CD14-positive monocyte (primary cell): ENCODE results near the gene TNNI3K. TPM values are rescaled to one million over a fixed set of nuclear protein-coding genes. Genes with fewer than 3 reads are reported as not detected.

ENCODE experiments used
- DNase-seq, 3 donors: peaks; one replicate each; pipeline ENCODE4 v3.0.0-alpha.2; 2011 to 2022
- H2AFZ ChIP-seq: 2 replicates; pipeline ENCODE4 v1.6.0; 2012; ENCODE audit warnings: mild to moderate bottlenecking, low read depth, low read length, inconsistent platforms; ENCODE audit not compliant: insufficient read depth, poor library complexity, severe bottlenecking
- H3K27ac ChIP-seq, 2 donors: 1 replicate in 1 of 2; 2 replicates in 1 of 2; pipeline ENCODE4 v1.5.1; 2012 to 2013; ENCODE audit warnings: low read length in 2 of 2, control low read depth in 1 of 2, inconsistent platforms in 1 of 2, low read depth in 1 of 2, mild to moderate bottlenecking in 1 of 2
- H3K27me3 ChIP-seq, 2 donors: one replicate each; pipeline versions ENCODE4 v1.6.0 to v1.6.1; 2011 to 2013; ENCODE audit warnings: low read length in 2 of 2; ENCODE audit not compliant: control insufficient read depth in 2 of 2, insufficient read depth in 2 of 2
- H3K36me3 ChIP-seq, 2 donors: replicated peaks in 1 of 2; 1 replicate in 1 of 2; 2 replicates in 1 of 2; pipeline versions ENCODE4 v1.5.1 to v1.6.1; 2012 to 2013; ENCODE audit warnings: low read length in 2 of 2, control low read depth in 1 of 2, inconsistent platforms in 1 of 2, mild to moderate bottlenecking in 1 of 2; ENCODE audit not compliant: insufficient read depth in 2 of 2, control insufficient read depth in 1 of 2
- H3K4me1 ChIP-seq, 2 donors: 1 replicate in 1 of 2; 2 replicates in 1 of 2; pipeline versions ENCODE4 v1.5.1 to v1.6.1; 2012 to 2013; ENCODE audit warnings: low read length in 2 of 2, control low read depth in 1 of 2, inconsistent platforms in 1 of 2, mild to moderate bottlenecking in 1 of 2, moderate library complexity in 1 of 2; ENCODE audit not compliant: insufficient read depth in 2 of 2, control insufficient read depth in 1 of 2
- H3K4me2 ChIP-seq: replicated peaks from 2 replicates; pipeline ENCODE3; 2012; ENCODE audit warnings: low read length, moderate library complexity, mild to moderate bottlenecking; ENCODE audit not compliant: poor library complexity, severe bottlenecking; ENCODE audit errors: extremely low read depth
- H3K4me3 ChIP-seq, 3 experiments: fragments of 200-600 bp in 1 of 3; sonication (generic) in 1 of 3; replicated peaks in 1 of 3; 1 replicate in 2 of 3; 2 replicates in 1 of 3; pipeline ENCODE4 v1.5.1; 2011 to 2013; ENCODE audit warnings: low read length in 3 of 3, mild to moderate bottlenecking in 3 of 3, control low read depth in 2 of 3, low read depth in 2 of 3, inconsistent platforms in 1 of 3, moderate library complexity in 1 of 3
- H3K79me2 ChIP-seq: 2 replicates; pipeline ENCODE4 v1.6.0; 2012; ENCODE audit warnings: mild to moderate bottlenecking, control low read depth, inconsistent platforms, low read length, moderate library complexity; ENCODE audit not compliant: insufficient read depth
- H3K9ac ChIP-seq: 2 replicates; pipeline ENCODE4 v1.6.0; 2017; ENCODE audit warnings: low read length, mild to moderate bottlenecking; ENCODE audit not compliant: insufficient read depth, poor library complexity, severe bottlenecking
- H3K9me3 ChIP-seq, 2 donors: replicated peaks in 1 of 2; 1 replicate in 1 of 2; 2 replicates in 1 of 2; pipeline versions ENCODE4 v1.5.1 to v1.6.1; 2012 to 2013; ENCODE audit warnings: low read length in 2 of 2, control low read depth in 1 of 2; ENCODE audit not compliant: control insufficient read depth in 1 of 2, insufficient read depth in 1 of 2
- H4K20me1 ChIP-seq: 2 replicates; pipeline ENCODE4 v1.6.0; 2012; ENCODE audit warnings: mild to moderate bottlenecking, low read length, control low read depth, moderate library complexity; ENCODE audit not compliant: insufficient read depth
- H3K27ac Mint-ChIP-seq, 7 donors: one replicate each; pipeline ENCODE4 v1.8.0; 2020; ENCODE audit warnings: mild to moderate bottlenecking in 7 of 7, mixed read lengths in 7 of 7, moderate library complexity in 6 of 7, inconsistent platforms in 2 of 7
- H3K27me3 Mint-ChIP-seq, 3 donors: one replicate each; pipeline ENCODE4 v1.8.0; 2021 to 2022; ENCODE audit warnings: low read depth in 3 of 3, mild to moderate bottlenecking in 3 of 3, mixed read lengths in 3 of 3, moderate library complexity in 3 of 3, inconsistent platforms in 1 of 3
- H3K36me3 Mint-ChIP-seq, 2 donors: one replicate each; pipeline ENCODE4 v1.8.0; 2020; ENCODE audit warnings: mixed read lengths in 2 of 2, inconsistent platforms in 1 of 2, mild to moderate bottlenecking in 1 of 2
- H3K4me1 Mint-ChIP-seq: one replicate; pipeline ENCODE4 v1.8.0; 2020; ENCODE audit warnings: mild to moderate bottlenecking, mixed read lengths
- H3K4me3 Mint-ChIP-seq, 2 donors: one replicate each; pipeline ENCODE4 v1.8.0; 2020; ENCODE audit warnings: mild to moderate bottlenecking in 2 of 2, mixed read lengths in 2 of 2, moderate library complexity in 1 of 2
- H3K9me3 Mint-ChIP-seq, 7 donors: one replicate each; pipeline ENCODE4 v1.8.0; 2020 to 2022; ENCODE audit warnings: mixed read lengths in 7 of 7, mild to moderate bottlenecking in 6 of 7, moderate library complexity in 6 of 7, inconsistent platforms in 2 of 7
- CTCF ChIP-seq: fragments of 200-600 bp; IDR thresholded peaks from one replicate; pipeline ENCODE4 v1.8.0; 2022; ENCODE audit warnings: antibody characterized with exemption, mild to moderate bottlenecking
- whole genome bisulfite sequencing: methylation state at CpG from one replicate; pipeline ENCODE4 v1.1.5; 2013; ENCODE audit warnings: missing lambda C conversion rate; ENCODE audit not compliant: insufficient coverage; 5-methylcytosine and 5-hydroxymethylcytosine counted together
- intact Hi-C, 2 donors: fragments of 100-400 bp; cut with micrococcal nuclease; formaldehyde crosslinking; loops; one replicate each; pipeline versions ENCODE4 v1.15.0 to v1.15.1; 2023
- polyA plus RNA-seq, 3 donors: library from polyadenylated mRNA; depleted of rRNA in 1 of 3; unstranded in 2 of 3; stranded (reverse) in 1 of 3; fragments of 300-500 nt in 2 of 3; fragments of >200 nt in 1 of 3; fragmentation: Illumina TruSeq in 2 of 3; gene quantifications; 1 replicate in 2 of 3; 2 replicates in 1 of 3; pipeline ENCODE4 v1.2.3, GENCODE V29; 2012 to 2021

TNNI3K gene
- polyA plus RNA-seq, 3 donors, result 0.51 TPM; not detected in 2

DNA sequence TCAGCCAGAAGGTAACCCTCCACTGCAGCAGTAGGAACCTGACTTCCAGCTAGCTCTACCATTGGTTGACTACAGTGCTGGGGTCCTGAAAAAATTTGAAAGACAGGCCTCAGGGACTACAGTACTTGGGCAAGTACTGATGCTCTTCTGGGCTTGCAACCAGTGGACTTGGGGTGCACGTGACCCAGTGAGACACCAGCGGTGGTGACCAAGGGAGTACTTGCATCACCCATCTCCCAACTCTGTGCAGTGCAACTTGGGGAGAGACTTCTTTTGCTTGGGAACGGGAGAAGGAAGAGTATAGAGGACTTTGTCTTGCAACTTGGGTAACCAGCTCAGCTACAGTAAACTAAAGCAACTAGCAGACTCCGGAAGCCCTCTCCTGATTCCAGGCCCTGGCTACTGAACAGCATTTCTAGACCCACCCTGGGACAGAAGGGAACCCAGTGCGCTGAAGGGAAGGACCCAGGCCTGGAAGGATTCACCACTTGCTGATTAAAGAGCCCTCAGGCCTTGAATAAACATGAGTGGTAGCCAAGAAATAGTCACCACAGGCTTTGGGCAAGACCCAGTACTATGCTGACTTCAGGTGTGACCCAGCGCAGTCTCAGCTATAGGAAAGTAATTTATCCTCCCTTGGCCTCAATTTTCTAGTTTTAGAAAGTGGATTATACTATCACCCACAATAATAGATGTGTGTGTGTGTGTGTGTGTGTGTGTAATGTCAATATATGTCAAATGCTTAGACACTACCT lies 45.6 kb downstream of the TNNI3K start:
- Histone ChIP-seq H3K36me3 (no peaks in the 10 kb centered on the region), H3K9me3 (peaks cover 0 to 9% of the 10 kb centered on the region in 2 donors), H3K27me3 (no peaks in the 10 kb centered on the region), H4K20me1 (no peaks in the 10 kb centered on the region), H3K4me2 (no peak overlapping the region), H2AFZ (no peak overlapping the region), H3K9ac (no peak overlapping the region), H3K4me1 (no peaks in the 10 kb centered on the region), H3K4me3 (no peak overlapping the region), H3K79me2 (no peaks in the 10 kb centered on the region), H3K27ac (no peak overlapping the region)
- DNase-seq, result no peak
- TF ChIP-seq CTCF, result no peak
- 97% methylated on average over 3 of the region's 6 CpGs for WGBS
- intact Hi-C loops, result no loop called here
- H3K27me3 Mint-ChIP-seq, result no peaks in the 10 kb centered on the region
- H3K36me3 Mint-ChIP-seq, result no peaks in the 10 kb centered on the region
- no peak overlapping the region for H3K27ac Mint-ChIP-seq
- no peaks in the 10 kb centered on the region for H3K4me1 Mint-ChIP-seq
- peaks cover 0 to 5% (median 0%) of the 10 kb centered on the region in 7 donors for H3K9me3 Mint-ChIP-seq
- no peak overlapping the region for H3K4me3 Mint-ChIP-seq

- Mint-ChIP-seq H3K27ac (no peak overlapping the region), H3K4me1 (no peaks in the 10 kb centered on the region), H3K4me3 (no peak overlapping the region), H3K27me3 (no peaks in the 10 kb centered on the region), H3K36me3 (no peaks in the 10 kb centered on the region), H3K9me3 (peaks cover 3 to 8% (median 6%) of the 10 kb centered on the region in 7 donors)
- H3K36me3 ChIP-seq, result no peaks in the 10 kb centered on the region
- H4K20me1 ChIP-seq, result no peaks in the 10 kb centered on the region
- no peaks in the 10 kb centered on the region for H3K4me1 ChIP-seq
- H3K4me2 ChIP-seq, result no peak overlapping the region
- H3K9ac ChIP-seq, result no peak overlapping the region
- 86% methylated on average over 2 of the region's 2 CpGs for WGBS
- DNase-seq, result no peak
- peaks cover 4 to 7% of the 10 kb centered on the region in 2 donors for H3K9me3 ChIP-seq
- H3K4me3 ChIP-seq, result no peak overlapping the region
- H3K27ac ChIP-seq, result no peak overlapping the region
- no peaks in the 10 kb centered on the region for H3K79me2 ChIP-seq
- H2AFZ ChIP-seq, result no peak overlapping the region
- no peak for TF ChIP-seq CTCF
- intact Hi-C loops, result no loop called here
- no peaks in the 10 kb centered on the region for H3K27me3 ChIP-seq
Measured at GRCh38 chr1:74286414-74286813, 51.2 kb downstream of the TNNI3K start.
